ENCODE results near the gene MOSMO. TPM values are rescaled to one million over a fixed set of nuclear protein-coding genes. Genes with fewer than 3 reads are reported as not detected.

MOSMO gene
- total and polyA plus RNA-seq, 5 donors: 10.4 to 14.8 (median 12.0) TPM

GRCh38 chr16:22071331-22071910 is 63.5 kb downstream of the MOSMO start:
- no peak overlapping the region for H3K27ac ChIP-seq (ENCODE audit: low read length)
- no peaks in the 10 kb centered on the region for H3K27me3 ChIP-seq (ENCODE audit: control insufficient read depth, insufficient read depth)
- no peaks in the 10 kb centered on the region for H3K9me3 ChIP-seq (ENCODE audit: control insufficient read depth, low read length)
- peak in 1 of 3 donors; percentile 55 for DNase-seq
- WGBS: 52% methylated on average over 7 of the region's 7 CpGs
- no peak for ATAC-seq
- H3K4me3 ChIP-seq (ENCODE audit: low read length): no peak overlapping the region
- intact Hi-C loops (cut with DNase I): loop anchor here in 1 of 4 donors (5.0 kb wide), 1 partner anchor 69 kb away; the partner anchor contains the start of gene PDZD9
- H3K4me1 ChIP-seq (ENCODE audit: control insufficient read depth, insufficient read depth, low read length): no peaks in the 10 kb centered on the region

GRCh38 chr16:22073350-22073749 is 65.4 kb downstream of the MOSMO start:
- no peaks in the 10 kb centered on the region for H3K4me1 ChIP-seq (ENCODE audit: control insufficient read depth, insufficient read depth, low read length)
- no peak overlapping the region for H3K27ac ChIP-seq (ENCODE audit: low read length)
- DNase-seq (no peak), ATAC-seq (no peak)
- H3K27me3 ChIP-seq (ENCODE audit: control insufficient read depth, insufficient read depth): no peaks in the 10 kb centered on the region
- intact Hi-C loops (cut with DNase I): loop anchor here in 1 of 4 donors (5.0 kb wide), 1 partner anchor 71 kb away; the partner anchor contains the start of gene PDZD9
- no peak overlapping the region for H3K4me3 ChIP-seq (ENCODE audit: low read length)
- H3K9me3 ChIP-seq (ENCODE audit: control insufficient read depth, low read length): no peaks in the 10 kb centered on the region
- WGBS: 54% methylated on average over 3 of the region's 3 CpGs

GRCh38 chr16:22075043-22075757 is 67.3 kb downstream of the MOSMO start:
- Histone ChIP-seq H3K4me3 (ENCODE audit: low read length) (no peak overlapping the region), H3K4me1 (ENCODE audit: control insufficient read depth, insufficient read depth, low read length) (no peaks in the 10 kb centered on the region), H3K9me3 (ENCODE audit: control insufficient read depth, low read length) (no peaks in the 10 kb centered on the region), H3K27ac (ENCODE audit: low read length) (no peak overlapping the region), H3K27me3 (ENCODE audit: control insufficient read depth, insufficient read depth) (no peaks in the 10 kb centered on the region)
- 94% methylated on average over 11 of the region's 11 CpGs for whole genome bisulfite sequencing
- intact Hi-C loops (cut with DNase I): loop anchor here in 2 of 4 donors (5.0 kb wide), 2 partner anchors 73 to 112 kb away; partner anchors contain the start of gene PDZD9 (in 2 of the 2)
- DNase-seq (no peak), ATAC-seq (no peak)

GRCh38 chr16:22075776-22076175 is 67.9 kb downstream of the MOSMO start:
- WGBS: 98% methylated on average over 1 of the region's 1 CpG
- no peaks in the 10 kb centered on the region for H3K9me3 ChIP-seq (ENCODE audit: control insufficient read depth, low read length)
- H3K4me1 ChIP-seq (ENCODE audit: control insufficient read depth, insufficient read depth, low read length): no peaks in the 10 kb centered on the region
- DNase-seq (no peak), ATAC-seq (no peak)
- intact Hi-C loops (cut with DNase I): loop anchor here in 3 of 4 donors (2.0 to 5.0 kb wide), 3 partner anchors 73 to 112 kb away; partner anchors contain the start of gene PDZD9 (in 3 of the 3)
- H3K27me3 ChIP-seq (ENCODE audit: control insufficient read depth, insufficient read depth): no peaks in the 10 kb centered on the region
- H3K27ac ChIP-seq (ENCODE audit: low read length): no peak overlapping the region
- H3K4me3 ChIP-seq (ENCODE audit: low read length): no peak overlapping the region

GRCh38 chr16:22077700-22078313 is 69.9 kb downstream of the MOSMO start:
- no peaks in the 10 kb centered on the region for H3K4me1 ChIP-seq (ENCODE audit: control insufficient read depth, insufficient read depth, low read length)
- no peaks in the 10 kb centered on the region for H3K9me3 ChIP-seq (ENCODE audit: control insufficient read depth, low read length)
- DNase-seq (peak; percentile 47 to 85 (median 66)), ATAC-seq (peak; percentile 63 to 66)
- no peak overlapping the region for H3K4me3 ChIP-seq (ENCODE audit: low read length)
- no peak overlapping the region for H3K27ac ChIP-seq (ENCODE audit: low read length)
- intact Hi-C loops (cut with DNase I): loop anchor here in 3 of 4 donors (2.0 to 5.0 kb wide), 3 partner anchors 76 to 109 kb away; partner anchors contain the start of gene PDZD9 (in 3 of the 3)
- 41% methylated on average over 8 of the region's 8 CpGs for whole genome bisulfite sequencing
- H3K27me3 ChIP-seq (ENCODE audit: control insufficient read depth, insufficient read depth): no peaks in the 10 kb centered on the region

- H3K27ac ChIP-seq (ENCODE audit: low read length): no peak overlapping the region
- H3K4me3 ChIP-seq (ENCODE audit: low read length): no peak overlapping the region
- no peaks in the 10 kb centered on the region for H3K4me1 ChIP-seq (ENCODE audit: control insufficient read depth, insufficient read depth, low read length)
- H3K27me3 ChIP-seq (ENCODE audit: control insufficient read depth, insufficient read depth): no peaks in the 10 kb centered on the region
- 81% methylated on average over 1 of the region's 1 CpG for WGBS
- no peak for ATAC-seq
- intact Hi-C loops (cut with DNase I): loop anchor here in 2 of 4 donors (5.0 kb wide), 2 partner anchors 76 to 109 kb away; partner anchors contain the start of gene PDZD9 (in 2 of the 2)
- H3K9me3 ChIP-seq (ENCODE audit: control insufficient read depth, low read length): no peaks in the 10 kb centered on the region
- DNase-seq: no peak
These were observed 70.7 kb downstream of the MOSMO start for GRCh38 chr16:22078656-22079055.

GRCh38 chr16:22081050-22081449 is 73.1 kb downstream of the MOSMO start:
- 88% methylated on average over 3 of the region's 3 CpGs for WGBS
- no peak overlapping the region for H3K27ac ChIP-seq (ENCODE audit: low read length)
- no peak for DNase-seq
- H3K4me3 ChIP-seq (ENCODE audit: low read length): no peak overlapping the region
- H3K27me3 ChIP-seq (ENCODE audit: control insufficient read depth, insufficient read depth): no peaks in the 10 kb centered on the region
- H3K9me3 ChIP-seq (ENCODE audit: control insufficient read depth, low read length): no peaks in the 10 kb centered on the region
- intact Hi-C loops (cut with DNase I): no loop called here
- no peaks in the 10 kb centered on the region for H3K4me1 ChIP-seq (ENCODE audit: control insufficient read depth, insufficient read depth, low read length)
- ATAC-seq: no peak

- no peak for ATAC-seq
- Histone ChIP-seq H3K4me3 (ENCODE audit: low read length) (no peak overlapping the region), H3K27ac (ENCODE audit: low read length) (no peak overlapping the region), H3K27me3 (ENCODE audit: control insufficient read depth, insufficient read depth) (no peaks in the 10 kb centered on the region), H3K4me1 (ENCODE audit: control insufficient read depth, insufficient read depth, low read length) (no peaks in the 10 kb centered on the region), H3K9me3 (ENCODE audit: control insufficient read depth, low read length) (no peaks in the 10 kb centered on the region)
- DNase-seq: no peak
- 95% methylated on average over 1 of the region's 1 CpG for WGBS
- intact Hi-C loops (cut with DNase I): no loop called here
These were observed 78.5 kb downstream of the MOSMO start for GRCh38 chr16:22086440-22086839.

- ATAC-seq (no peak), DNase-seq (no peak)
- intact Hi-C loops (cut with DNase I): no loop called here
- WGBS: 80% methylated on average over 1 of the region's 1 CpG
- no peak overlapping the region for H3K4me3 ChIP-seq (ENCODE audit: low read length)
- no peaks in the 10 kb centered on the region for H3K4me1 ChIP-seq (ENCODE audit: control insufficient read depth, insufficient read depth, low read length)
- H3K27me3 ChIP-seq (ENCODE audit: control insufficient read depth, insufficient read depth): no peaks in the 10 kb centered on the region
- no peak overlapping the region for H3K27ac ChIP-seq (ENCODE audit: low read length)
- H3K9me3 ChIP-seq (ENCODE audit: control insufficient read depth, low read length): no peaks in the 10 kb centered on the region
These were observed 80.7 kb downstream of the MOSMO start for GRCh38 chr16:22088642-22089041.

- Histone ChIP-seq H3K27me3 (ENCODE audit: control insufficient read depth, insufficient read depth) (no peaks in the 10 kb centered on the region), H3K9me3 (ENCODE audit: control insufficient read depth, low read length) (no peaks in the 10 kb centered on the region), H3K4me3 (ENCODE audit: low read length) (no peak overlapping the region), H3K27ac (ENCODE audit: low read length) (no peak overlapping the region), H3K4me1 (ENCODE audit: control insufficient read depth, insufficient read depth, low read length) (no peaks in the 10 kb centered on the region)
- intact Hi-C loops (cut with DNase I): no loop called here
- ATAC-seq: no peak
- DNase-seq: no peak
- 76% methylated on average over 4 of the region's 4 CpGs for WGBS
These were observed 82.0 kb downstream of the MOSMO start for GRCh38 chr16:22089910-22090309.

- H3K4me1 ChIP-seq (ENCODE audit: control insufficient read depth, insufficient read depth, low read length): no peaks in the 10 kb centered on the region
- no peak for ATAC-seq
- no peaks in the 10 kb centered on the region for H3K27me3 ChIP-seq (ENCODE audit: control insufficient read depth, insufficient read depth)
- no peak overlapping the region for H3K27ac ChIP-seq (ENCODE audit: low read length)
- no peak overlapping the region for H3K4me3 ChIP-seq (ENCODE audit: low read length)
- no peaks in the 10 kb centered on the region for H3K9me3 ChIP-seq (ENCODE audit: control insufficient read depth, low read length)
- intact Hi-C loops (cut with DNase I): no loop called here
- DNase-seq: no peak
- 94% methylated on average over 3 of the region's 3 CpGs for WGBS
These were observed 83.8 kb downstream of the MOSMO start for GRCh38 chr16:22091721-22092120.
